Peyer's patch (tissue), 4 donors: ENCODE results near the gene CAND2.

ENCODE experiments used
- POLR2A ChIP-seq, 2 donors: fragments of 450-650 bp; IDR thresholded peaks; one replicate each; pipeline ENCODE4 v1.5.1; 2017; ENCODE audit warnings: antibody characterized with exemption in 2 of 2, mild to moderate bottlenecking in 2 of 2, moderate library complexity in 2 of 2
- TF ChIP-seq, protein P1 (sequence below), 6 experiments: fragments of 450-650 bp in 4 of 6; fragments of 200-600 bp in 2 of 6; sonication (generic) in 1 of 6; IDR thresholded peaks; one replicate each; pipeline ENCODE4 v1.5.1; 2017 to 2019; ENCODE audit warnings: antibody characterized with exemption in 6 of 6, mild to moderate bottlenecking in 3 of 6, moderate library complexity in 1 of 6

GRCh38 chr3:12882336-12883310, 86.1 kb downstream of the CAND2 start:
- TF ChIP-seq, protein P1, sequence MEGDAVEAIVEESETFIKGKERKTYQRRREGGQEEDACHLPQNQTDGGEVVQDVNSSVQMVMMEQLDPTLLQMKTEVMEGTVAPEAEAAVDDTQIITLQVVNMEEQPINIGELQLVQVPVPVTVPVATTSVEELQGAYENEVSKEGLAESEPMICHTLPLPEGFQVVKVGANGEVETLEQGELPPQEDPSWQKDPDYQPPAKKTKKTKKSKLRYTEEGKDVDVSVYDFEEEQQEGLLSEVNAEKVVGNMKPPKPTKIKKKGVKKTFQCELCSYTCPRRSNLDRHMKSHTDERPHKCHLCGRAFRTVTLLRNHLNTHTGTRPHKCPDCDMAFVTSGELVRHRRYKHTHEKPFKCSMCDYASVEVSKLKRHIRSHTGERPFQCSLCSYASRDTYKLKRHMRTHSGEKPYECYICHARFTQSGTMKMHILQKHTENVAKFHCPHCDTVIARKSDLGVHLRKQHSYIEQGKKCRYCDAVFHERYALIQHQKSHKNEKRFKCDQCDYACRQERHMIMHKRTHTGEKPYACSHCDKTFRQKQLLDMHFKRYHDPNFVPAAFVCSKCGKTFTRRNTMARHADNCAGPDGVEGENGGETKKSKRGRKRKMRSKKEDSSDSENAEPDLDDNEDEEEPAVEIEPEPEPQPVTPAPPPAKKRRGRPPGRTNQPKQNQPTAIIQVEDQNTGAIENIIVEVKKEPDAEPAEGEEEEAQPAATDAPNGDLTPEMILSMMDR (IDR thresholded peaks at IDR 0.05), result no peak
- no peak for TF ChIP-seq POLR2A (IDR thresholded peaks at IDR 0.05)
